Spleen (tissue), 11 donors: Measurements from ENCODE around the gene CD34. TPM values are rescaled to one million over a fixed set of nuclear protein-coding genes. Genes with fewer than 3 reads are reported as not detected.

Experiments used
- DNase-seq: peaks from one replicate; pipeline ENCODE4 v3.0.0-alpha.2; 2020
- H3K27ac ChIP-seq, 8 donors: fragments of 200-600 bp; sonication (generic) in 7 of 8; 1 replicate in 4 of 8; 2 replicates in 4 of 8; pipeline versions ENCODE4 v1.5.0 to v1.8.0; 2016 to 2021; ENCODE audit warnings: inconsistent platforms in 4 of 8, mild to moderate bottlenecking in 4 of 8, moderate library complexity in 1 of 8
- H3K27me3 ChIP-seq, 7 donors: fragments of 200-600 bp; sonication (generic) in 6 of 7; replicated peaks in 1 of 7; 1 replicate in 4 of 7; 2 replicates in 3 of 7; pipeline versions ENCODE4 v1.5.0 to v1.8.0; 2016 to 2021; ENCODE audit warnings: inconsistent platforms in 3 of 7, mild to moderate bottlenecking in 1 of 7
- H3K36me3 ChIP-seq, 6 donors: fragments of 200-600 bp; sonication (generic) in 5 of 6; 1 replicate in 4 of 6; 2 replicates in 2 of 6; pipeline versions ENCODE4 v1.5.0 to v1.8.0; 2016 to 2021; ENCODE audit warnings: inconsistent platforms in 2 of 6
- H3K4me1 ChIP-seq, 6 donors: fragments of 200-600 bp; sonication (generic) in 5 of 6; 1 replicate in 3 of 6; 2 replicates in 3 of 6; pipeline versions ENCODE4 v1.5.0 to v1.8.0; 2016 to 2021; ENCODE audit warnings: inconsistent platforms in 3 of 6
- H3K4me3 ChIP-seq, 8 donors: fragments of 200-600 bp; sonication (generic) in 7 of 8; 1 replicate in 4 of 8; 2 replicates in 4 of 8; pipeline versions ENCODE4 v1.5.0 to v1.8.0; 2016 to 2021; ENCODE audit warnings: inconsistent platforms in 4 of 8, mild to moderate bottlenecking in 4 of 8, moderate library complexity in 2 of 8
- H3K9me3 ChIP-seq, 8 donors: fragments of 200-600 bp; sonication (generic) in 7 of 8; 1 replicate in 4 of 8; 2 replicates in 4 of 8; pipeline versions ENCODE4 v1.5.0 to v1.8.0; 2016 to 2021; ENCODE audit warnings: inconsistent platforms in 4 of 8
- CTCF ChIP-seq, 11 experiments: fragments of 200-600 bp in 7 of 11; fragments of 450-650 bp in 4 of 11; sonication (generic) in 4 of 11; IDR thresholded peaks in 8 of 11; conservative IDR thresholded peaks in 3 of 11; 1 replicate in 7 of 11; 2 replicates in 4 of 11; pipeline versions ENCODE4 v1.4.0 to v1.8.0; 2016 to 2021; ENCODE audit warnings: antibody characterized with exemption in 11 of 11, inconsistent platforms in 4 of 11, mild to moderate bottlenecking in 1 of 11
- POLR2A ChIP-seq, 3 donors: fragments of 450-650 bp; IDR thresholded peaks; one replicate each; pipeline ENCODE4 v1.5.1; 2017; ENCODE audit warnings: antibody characterized with exemption in 3 of 3, mild to moderate bottlenecking in 1 of 3
- POLR2AphosphoS5 ChIP-seq, 3 donors: sonication (generic); formaldehyde crosslinking; IDR thresholded peaks; one replicate each; pipeline ENCODE4 v1.5.1; 2017; ENCODE audit warnings: antibody characterized with exemption in 3 of 3
- WGBS, 5 donors: extraction: QIAGEN DNeasy Blood & Tissue Kit in 3 of 5; methylation state at CpG; one replicate each; pipeline versions ENCODE4 v1.1.5 to v1.1.7; 2013 to 2018; 5-methylcytosine and 5-hydroxymethylcytosine counted together
- intact Hi-C: fragments of 100-400 bp; cut with DNase I; formaldehyde crosslinking; loops from one replicate; pipeline ENCODE4 v1.15.0; 2023; ENCODE audit warnings: low total_unique reads
- polyA plus RNA-seq, 3 donors: library from polyadenylated mRNA; stranded (reverse); fragments of 200-250 nt; gene quantifications; one replicate each; pipeline ENCODE4 v1.2.1, GENCODE V29; 2013
- total RNA-seq, 7 donors: library from RNA; depleted of rRNA in 3 of 7; stranded (reverse); fragments of >200 nt in 3 of 7; fragmentation: NEBNext Ultra II Directional in 4 of 7; extraction: Animal tissue kit (Norgen Biotek cat#: 25700) in 4 of 7; gene quantifications; one replicate each; pipeline versions ENCODE4 v1.1.0 to v1.2.1, GENCODE V29; 2016 to 2021
- donor health status: healthy with polysubstance abuse.
- donor health status: DM: no; HTN: no; CAD: no; lungs with moderate emphysema.
- donor health status: DM: no; HTN: no; CAD: no.
- donor health status: Bipolar disorder and iron deficiency.
- donor health status: healthy.
- donor health status: DM: no; HTN: no; CAD: no.
- donor health status: DM: yes; HTN: yes; CAD: no.

Gene CD34
- total and polyA plus RNA-seq, 10 donors, result 5.1 to 31.5 (median 17.5) TPM

GRCh38 chr1:207917080-207917479 lies 6.2 kb upstream of the CD34 start:
- H3K9me3 ChIP-seq, result no peaks in the 10 kb centered on the region
- no peak overlapping the region for H3K4me3 ChIP-seq
- peaks cover 0 to 23% (median 0%) of the 10 kb centered on the region in 7 donors for H3K27me3 ChIP-seq
- DNase-seq, result no peak
- H3K4me1 ChIP-seq, result peaks cover 0 to 23% (median 16%) of the 10 kb centered on the region in 6 donors
- intact Hi-C loops, result no loop called here
- 91 to 94% (median 93%) methylated on average over 4 of the region's 4 CpGs for WGBS, 5 donors
- no peaks in the 10 kb centered on the region for H3K36me3 ChIP-seq
- no peak overlapping the region for H3K27ac ChIP-seq
- TF ChIP-seq POLR2AphosphoS5 (IDR thresholded peaks at IDR 0.05) (no peak), CTCF (IDR thresholded peaks at IDR 0.05 in 8 of 11, conservative IDR thresholded peaks at IDR 0.05 in 3 of 11) (no peak), POLR2A (IDR thresholded peaks at IDR 0.05) (no peak)

- no peak overlapping the region for H3K4me3 ChIP-seq
- peaks cover 12 to 28% (median 22%) of the 10 kb centered on the region in 6 donors for H3K4me1 ChIP-seq
- no peak overlapping the region for H3K27ac ChIP-seq
- no peaks in the 10 kb centered on the region for H3K9me3 ChIP-seq
- TF ChIP-seq CTCF (IDR thresholded peaks at IDR 0.05 in 8 of 11, conservative IDR thresholded peaks at IDR 0.05 in 3 of 11), result no peak
- TF ChIP-seq POLR2AphosphoS5 (IDR thresholded peaks at IDR 0.05), result no peak
- no peak for TF ChIP-seq POLR2A (IDR thresholded peaks at IDR 0.05)
- intact Hi-C loops, result no loop called here
- 96 to 100% (median 100%) methylated on average over 1 of the region's 1 CpG for WGBS, 5 donors
- no peak for DNase-seq
- no peaks in the 10 kb centered on the region for H3K36me3 ChIP-seq
- H3K27me3 ChIP-seq, result peaks cover 0 to 50% (median 15%) of the 10 kb centered on the region in 7 donors
Measured at GRCh38 chr1:207913951-207914350, 3.0 kb upstream of the CD34 start.

- TF ChIP-seq POLR2AphosphoS5 (IDR thresholded peaks at IDR 0.05) (no peak), CTCF (IDR thresholded peaks at IDR 0.05 in 8 of 11, conservative IDR thresholded peaks at IDR 0.05 in 3 of 11) (no peak), POLR2A (IDR thresholded peaks at IDR 0.05) (no peak)
- 34 to 55% (median 51%) methylated on average over 8 of the region's 8 CpGs for WGBS, 5 donors
- H3K4me3 ChIP-seq, result peak overlapping the region in 1 of 8 donors; percentile 35
- H3K36me3 ChIP-seq, result no peaks in the 10 kb centered on the region
- peaks cover 0 to 47% (median 15%) of the 10 kb centered on the region in 7 donors for H3K27me3 ChIP-seq
- peak overlapping the region in 2 of 8 donors; percentile 42 to 70 for H3K27ac ChIP-seq
- peaks cover 9 to 28% (median 18%) of the 10 kb centered on the region in 6 donors for H3K4me1 ChIP-seq
- no peaks in the 10 kb centered on the region for H3K9me3 ChIP-seq
- intact Hi-C loops, result no loop called here
- no peak for DNase-seq
Measured at GRCh38 chr1:207911856-207912760, 1.2 kb upstream of the CD34 start.

GRCh38 chr1:207909687-207910086 lies 1.2 kb downstream of the CD34 start:
- no peak for DNase-seq
- H3K27ac ChIP-seq, result peak overlapping the region in 2 of 8 donors; percentile 30 to 70
- no peaks in the 10 kb centered on the region for H3K9me3 ChIP-seq
- peaks cover 0 to 47% (median 15%) of the 10 kb centered on the region in 7 donors for H3K27me3 ChIP-seq
- 34 to 66% (median 55%) methylated on average over 4 of the region's 4 CpGs for WGBS, 5 donors
- no peaks in the 10 kb centered on the region for H3K36me3 ChIP-seq
- H3K4me1 ChIP-seq, result peaks cover 9 to 28% (median 18%) of the 10 kb centered on the region in 6 donors
- peak overlapping the region in 5 of 8 donors; percentile 10 to 67 (median 42) for H3K4me3 ChIP-seq
- intact Hi-C loops, result no loop called here
- TF ChIP-seq POLR2A (IDR thresholded peaks at IDR 0.05) (no peak), POLR2AphosphoS5 (IDR thresholded peaks at IDR 0.05) (no peak), CTCF (IDR thresholded peaks at IDR 0.05 in 8 of 11, conservative IDR thresholded peaks at IDR 0.05 in 3 of 11) (no peak)
